Measurements from ENCODE around the gene PPP1R14D. TPM values are rescaled to one million over a fixed set of nuclear protein-coding genes. Genes with fewer than 3 reads are reported as not detected.

The PPP1R14D gene
- total and polyA plus RNA-seq, 2 donors (not counting 3 experiments of a cell fraction or from before 2014, with no cell fraction given), result not detected

GRCh38 chr15:40808861-40809450, 19.6 kb downstream of the PPP1R14D start:
- DNase-seq (ENCODE audit: low read depth, low spot score) (no peak), FAIRE-seq (no peak)
- no peaks in the 10 kb centered on the region for H3K9me3 ChIP-seq (replicated peaks; ENCODE audit: control insufficient read depth, insufficient read depth, low read length)
- H4K20me1 ChIP-seq (replicated peaks; ENCODE audit: control insufficient read depth, extremely low read depth, insufficient read depth, low read length), result no peaks in the 10 kb centered on the region
- H3K4me3 ChIP-seq (replicated peaks in 1 of 3; ENCODE audit: insufficient read depth in 1 of 3, low read depth in 1 of 3, low read length in 3 of 3), result no peak overlapping the region
- BruUV-seq (replicated peaks), result no TSS peak
- no peak overlapping the region for H2AFZ ChIP-seq (ENCODE audit: low read depth, low read length)
- no peaks in the 10 kb centered on the region for H3K9me1 ChIP-seq (replicated peaks; ENCODE audit: control insufficient read depth, extremely low read depth, insufficient read depth, low read length)
- no peak overlapping the region for H3K4me2 ChIP-seq (ENCODE audit: insufficient read depth, low read length)
- no peak overlapping the region for H3K9ac ChIP-seq (replicated peaks; ENCODE audit: extremely low read depth, insufficient read depth, low read length)
- intact Hi-C loops (cut with micrococcal nuclease) (loop anchor here (10.0 kb wide), 1 partner anchor 214 kb away; the partner anchor contains the start of gene KNL1), dilution Hi-C loops (cut with MboI; ENCODE audit: extremely low pct_ligation_motif_present, low sequenced_read_pairs) (no loop called here)
- peaks cover 14% of the 10 kb centered on the region for H3K4me1 ChIP-seq (ENCODE audit: control insufficient read depth, extremely low read depth, insufficient read depth, low read length)
- H3K79me2 ChIP-seq (ENCODE audit: control insufficient read depth, insufficient read depth, low read length), result peaks cover 12% of the 10 kb centered on the region
- peaks cover 2 to 22% of the 10 kb centered on the region in 2 experiments for H3K36me3 ChIP-seq (ENCODE audit: control insufficient read depth in 2 of 2, extremely low read depth in 1 of 2, insufficient read depth in 2 of 2, low read length in 2 of 2)
- POLR2A ChIA-PET, result interaction anchor here (0.6 kb wide), 1 partner anchor 96 kb away, joined by 6 read pairs; no protein-coding TSS in a partner anchor
- H3K27me3 ChIP-seq (ENCODE audit: control insufficient read depth in 2 of 2, insufficient read depth in 2 of 2, low read length in 2 of 2), result no peaks in the 10 kb centered on the region
- no peak for TF ChIP-seq EZH2 (IDR thresholded peaks at IDR 0.05; ENCODE audit: borderline replicate concordance, low read depth, low read length, severe bottlenecking)
- no peak for TF ChIP-seq MYC (IDR thresholded peaks at IDR 0.05; ENCODE audit: low read depth, low read length)
- no peak for TF ChIP-seq MAX (IDR thresholded peaks at IDR 0.05; ENCODE audit: insufficient read depth, insufficient read length)
- H3K27ac ChIP-seq (ENCODE audit: insufficient read depth, low read depth, low read length), result no peak overlapping the region
- CTCF ChIA-PET, result interaction anchor here (1.0 kb wide), 1 partner anchor 64 kb away, joined by 3 read pairs; no protein-coding TSS in a partner anchor

- dilution Hi-C loops (cut with MboI; ENCODE audit: extremely low pct_ligation_motif_present, low sequenced_read_pairs), result no loop called here
- POLR2A ChIA-PET, result interaction anchor here (0.6 kb wide), 2 partner anchors 11 to 209 kb away, joined by 4 to 5 read pairs; no protein-coding TSS in a partner anchor
- no peak for FAIRE-seq
- TF ChIP-seq JUN (IDR thresholded peaks at IDR 0.05; ENCODE audit: borderline replicate concordance, insufficient read depth, insufficient read length, low read depth), result no peak
- no peak for TF ChIP-seq POLR2AphosphoS5 (IDR thresholded peaks at IDR 0.05; ENCODE audit: insufficient read depth, low read depth, low read length)
- TF ChIP-seq POLR2A (IDR thresholded peaks at IDR 0.05; ENCODE audit: low read depth, low read length), result no peak
- TF ChIP-seq CTCF (IDR thresholded peaks at IDR 0.05; ENCODE audit: extremely low read depth in 1 of 2, insufficient read depth in 1 of 2, low read depth in 1 of 2, low read length in 2 of 2), result no peak
- TF ChIP-seq EZH2 (IDR thresholded peaks at IDR 0.05; ENCODE audit: borderline replicate concordance, low read depth, low read length, severe bottlenecking), result no peak
- no peak for TF ChIP-seq FOS (IDR thresholded peaks at IDR 0.05; ENCODE audit: borderline replicate concordance, insufficient read depth, low read length)
- no peak for TF ChIP-seq MAX (IDR thresholded peaks at IDR 0.05; ENCODE audit: insufficient read depth, insufficient read length)
- no peak for TF ChIP-seq GATA2 (IDR thresholded peaks at IDR 0.05; ENCODE audit: insufficient read depth, insufficient read length, low read depth, low read length)
- TF ChIP-seq MYC (IDR thresholded peaks at IDR 0.05; ENCODE audit: low read depth, low read length), result no peak
- Histone ChIP-seq H3K36me3 (ENCODE audit: control insufficient read depth in 2 of 2, extremely low read depth in 1 of 2, insufficient read depth in 2 of 2, low read length in 2 of 2) (peaks cover 2 to 14% of the 10 kb centered on the region in 2 experiments), H3K9me1 (replicated peaks; ENCODE audit: control insufficient read depth, extremely low read depth, insufficient read depth, low read length) (no peaks in the 10 kb centered on the region), H3K4me2 (ENCODE audit: insufficient read depth, low read length) (peak overlapping the region; percentile 72), H2AFZ (ENCODE audit: low read depth, low read length) (peak overlapping the region; percentile 80), H3K4me3 (replicated peaks in 1 of 3; ENCODE audit: insufficient read depth in 1 of 3, low read depth in 1 of 3, low read length in 3 of 3) (peak overlapping the region; percentile 43 to 67 (median 64)), H3K27me3 (ENCODE audit: control insufficient read depth in 2 of 2, insufficient read depth in 2 of 2, low read length in 2 of 2) (no peaks in the 10 kb centered on the region), H3K9me3 (replicated peaks; ENCODE audit: control insufficient read depth, insufficient read depth, low read length) (no peaks in the 10 kb centered on the region), H3K27ac (ENCODE audit: insufficient read depth, low read depth, low read length) (no peak overlapping the region), H3K4me1 (ENCODE audit: control insufficient read depth, extremely low read depth, insufficient read depth, low read length) (peaks cover 14% of the 10 kb centered on the region), H4K20me1 (replicated peaks; ENCODE audit: control insufficient read depth, extremely low read depth, insufficient read depth, low read length) (no peaks in the 10 kb centered on the region), H3K9ac (replicated peaks; ENCODE audit: extremely low read depth, insufficient read depth, low read length) (peak overlapping the region; percentile 18), H3K79me2 (ENCODE audit: control insufficient read depth, insufficient read depth, low read length) (peaks cover 21% of the 10 kb centered on the region)
- intact Hi-C loops (cut with micrococcal nuclease), result loop anchor here (1.0 to 10.0 kb wide), 6 partner anchors 12 to 213 kb away; partner anchors contain the start of genes KNL1 and RMDN3
- BruUV-seq (replicated peaks), result no TSS peak
- no peak for DNase-seq (ENCODE audit: low read depth, low spot score)
- CTCF ChIA-PET, result interaction anchor here (1.0 to 2.6 kb wide), 7 partner anchors 14 to 86 kb away, joined by 3 to 9 read pairs (median 4); partner anchors contain the start of genes C15orf62 and VPS18
These were observed 20.5 kb downstream of the PPP1R14D start for GRCh38 chr15:40807888-40808461.

Data from endothelial cell of umbilical vein (primary cell).